HG03108 (cell line): Measurements from ENCODE around the gene EPHB2.

Experiments used
- ATAC-seq: cut with Tn5 transposase; IDR thresholded peaks from one replicate; pipeline ENCODE4 v1.9.1; 2021; ENCODE audit warnings: moderate library complexity; ENCODE audit not compliant: unreplicated experiment

Gene EPHB2

GRCh38 chr1:22969304-22969709 lies 258.7 kb downstream of the EPHB2 start:
- ATAC-seq = no peak

DNA sequence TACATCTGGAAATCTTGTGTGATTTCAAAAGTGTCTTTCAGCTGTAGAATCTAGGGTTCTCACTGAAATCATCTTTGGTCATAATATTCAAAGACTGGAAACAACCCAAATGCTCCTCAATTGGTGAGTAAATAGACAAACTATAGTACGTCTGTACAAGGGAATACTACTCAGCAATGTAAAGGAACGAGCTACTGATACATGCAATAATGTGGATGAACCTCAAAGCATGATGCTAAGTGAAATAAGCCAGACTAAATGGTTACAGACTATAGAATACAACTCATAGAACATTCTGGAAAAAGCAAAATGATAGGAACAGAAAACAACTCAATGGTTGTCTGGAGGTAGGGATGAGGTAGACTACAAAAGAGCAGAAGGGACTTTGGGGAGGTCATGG lies 259.5 kb downstream of the EPHB2 start:
- ATAC-seq = no peak
